NT2/D1 (cell line): ENCODE data around the gene PGR.

Experiments
- DNase-seq: peaks from one replicate; pipeline ENCODE4 v3.0.0-alpha.2; 2011; ENCODE audit warnings: low read depth, low spot score
- H3K27me3 ChIP-seq: 2 replicates; pipeline ENCODE4 v1.6.0; 2011; ENCODE audit warnings: mild to moderate bottlenecking; ENCODE audit not compliant: insufficient read length, insufficient read depth
- H3K36me3 ChIP-seq: 2 replicates; pipeline ENCODE4 v1.6.1; 2011; ENCODE audit warnings: mild to moderate bottlenecking, low read length, mixed read lengths; ENCODE audit not compliant: insufficient read depth, insufficient read length
- H3K4me1 ChIP-seq: 2 replicates; pipeline ENCODE4 v1.5.1; 2011; ENCODE audit not compliant: insufficient read depth, insufficient read length
- H3K4me3 ChIP-seq: 2 replicates; pipeline ENCODE4 v1.5.1; 2011; ENCODE audit warnings: low read depth; ENCODE audit not compliant: insufficient read length
- H3K9ac ChIP-seq: 2 replicates; pipeline ENCODE4 v1.6.0; 2011; ENCODE audit warnings: low read depth; ENCODE audit not compliant: insufficient read length
- H3K9me3 ChIP-seq: 2 replicates; pipeline ENCODE4 v1.5.1; 2011; ENCODE audit warnings: mild to moderate bottlenecking, low read length; ENCODE audit not compliant: insufficient read depth
- SUZ12 ChIP-seq: IDR thresholded peaks from 2 replicates; pipeline ENCODE4 v1.6.1; 2011; ENCODE audit not compliant: insufficient read length, insufficient read depth; ENCODE audit errors: extremely low read depth
- YY1 ChIP-seq: IDR thresholded peaks from 2 replicates; pipeline ENCODE4 v1.6.1; 2011; ENCODE audit not compliant: insufficient read length, insufficient read depth
- ZNF274 ChIP-seq: IDR thresholded peaks from 2 replicates; pipeline ENCODE4 v1.6.1; 2011; ENCODE audit warnings: mild to moderate bottlenecking, low read depth, low read length

The PGR gene

DNA sequence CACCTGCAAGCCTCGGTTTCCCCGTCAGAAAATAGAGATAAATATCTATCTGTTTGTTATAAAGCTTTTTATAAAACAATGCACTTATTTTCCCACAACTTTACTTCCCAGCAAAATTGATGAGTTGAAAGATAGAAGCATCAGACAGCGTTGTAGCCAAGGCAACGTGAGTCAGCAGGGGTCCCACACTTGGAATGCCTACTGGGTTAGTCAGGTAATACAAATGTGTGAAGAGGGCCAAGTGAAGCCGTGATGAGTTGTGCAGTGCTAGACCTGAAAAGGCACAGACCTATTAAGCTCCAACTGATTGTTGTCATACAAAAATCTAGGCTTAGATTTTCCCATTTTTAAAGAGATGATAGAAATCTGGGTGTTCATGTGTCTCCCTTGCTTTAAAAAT lies 118.7 kb downstream of the PGR start:
- H3K27me3 ChIP-seq: no peaks in the 10 kb centered on the region
- no peaks in the 10 kb centered on the region for H3K4me1 ChIP-seq
- no peak overlapping the region for H3K4me3 ChIP-seq
- no peaks in the 10 kb centered on the region for H3K9me3 ChIP-seq
- TF ChIP-seq YY1: no peak
- no peak for TF ChIP-seq ZNF274
- no peak for TF ChIP-seq SUZ12
- H3K9ac ChIP-seq: no peak overlapping the region
- no peaks in the 10 kb centered on the region for H3K36me3 ChIP-seq
- DNase-seq: peak; percentile 27

DNA sequence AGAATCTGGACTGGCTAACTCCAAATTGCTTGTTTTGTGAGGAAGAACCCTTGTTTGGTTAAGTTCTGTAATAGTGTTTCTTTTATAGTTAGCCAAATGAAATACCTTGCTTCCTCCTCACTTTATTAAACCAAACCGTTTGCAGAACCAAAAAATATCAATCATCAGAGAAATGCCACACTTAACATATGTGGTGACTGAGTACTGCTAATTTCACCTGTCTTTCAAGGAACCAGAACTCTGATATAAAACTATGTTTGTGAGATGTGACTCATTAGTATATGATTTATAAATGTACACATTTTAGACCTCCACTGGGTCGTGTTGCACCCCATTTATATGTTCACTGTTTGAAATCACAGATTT lies 119.9 kb downstream of the PGR start:
- no peaks in the 10 kb centered on the region for H3K4me1 ChIP-seq
- TF ChIP-seq SUZ12 (no peak), ZNF274 (no peak), YY1 (no peak)
- H3K9ac ChIP-seq: no peak overlapping the region
- H3K4me3 ChIP-seq: no peak overlapping the region
- H3K27me3 ChIP-seq: no peaks in the 10 kb centered on the region
- DNase-seq: no peak
- H3K36me3 ChIP-seq: no peaks in the 10 kb centered on the region
- H3K9me3 ChIP-seq: no peaks in the 10 kb centered on the region

- H3K36me3 ChIP-seq: no peaks in the 10 kb centered on the region
- no peaks in the 10 kb centered on the region for H3K4me1 ChIP-seq
- H3K4me3 ChIP-seq: no peak overlapping the region
- H3K27me3 ChIP-seq: no peaks in the 10 kb centered on the region
- TF ChIP-seq SUZ12: no peak
- TF ChIP-seq ZNF274: no peak
- no peak for TF ChIP-seq YY1
- no peak overlapping the region for H3K9ac ChIP-seq
- no peaks in the 10 kb centered on the region for H3K9me3 ChIP-seq
- DNase-seq: no peak
Observed at GRCh38 chr11:101008961-101009689, 120.5 kb downstream of the PGR start.

DNA sequence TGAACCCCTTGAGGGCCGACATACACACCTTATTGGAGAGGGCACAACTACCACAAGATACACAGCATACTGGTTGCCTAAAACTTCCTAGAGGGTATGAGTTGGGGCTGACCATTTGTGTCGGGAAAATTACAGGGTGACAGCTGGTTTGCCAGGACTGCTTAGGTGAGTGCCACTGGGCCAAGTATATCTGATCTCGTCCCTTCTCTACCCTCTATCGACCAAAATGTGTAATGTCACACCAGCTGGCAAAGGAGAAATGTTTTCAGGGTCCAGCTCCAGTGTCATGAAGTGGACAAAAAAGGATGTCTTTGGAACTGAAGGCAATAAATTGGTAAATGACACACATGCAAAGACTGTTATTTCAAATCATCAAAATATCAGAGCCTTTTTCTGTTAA lies 126.1 kb downstream of the PGR start:
- no peak for DNase-seq

GRCh38 chr11:100999756-101000155 lies 129.9 kb downstream of the PGR start:
- no peaks in the 10 kb centered on the region for H3K27me3 ChIP-seq
- DNase-seq: no peak

More for the DNA sequence above, 126.1 kb downstream of the PGR start:
- no peaks in the 10 kb centered on the region for H3K36me3 ChIP-seq
- no peak overlapping the region for H3K9ac ChIP-seq
- TF ChIP-seq ZNF274 (no peak), SUZ12 (no peak), YY1 (no peak)
- H3K9me3 ChIP-seq: no peaks in the 10 kb centered on the region
- no peaks in the 10 kb centered on the region for H3K4me1 ChIP-seq
- no peaks in the 10 kb centered on the region for H3K27me3 ChIP-seq
- no peak overlapping the region for H3K4me3 ChIP-seq

GRCh38 chr11:100994966-100995365 lies 134.6 kb downstream of the PGR start:
- Histone ChIP-seq H3K36me3 (no peaks in the 10 kb centered on the region), H3K27me3 (no peaks in the 10 kb centered on the region), H3K9me3 (no peaks in the 10 kb centered on the region), H3K9ac (no peak overlapping the region), H3K4me1 (no peaks in the 10 kb centered on the region), H3K4me3 (no peak overlapping the region)
- TF ChIP-seq YY1 (no peak), SUZ12 (no peak), ZNF274 (no peak)
- no peak for DNase-seq

More at GRCh38 chr11:100999756-101000155, 129.9 kb downstream of the PGR start:
- Histone ChIP-seq H3K36me3 (no peaks in the 10 kb centered on the region), H3K4me3 (no peak overlapping the region), H3K9ac (no peak overlapping the region), H3K4me1 (no peaks in the 10 kb centered on the region), H3K9me3 (no peaks in the 10 kb centered on the region)
- TF ChIP-seq SUZ12 (no peak), ZNF274 (no peak), YY1 (no peak)

DNA sequence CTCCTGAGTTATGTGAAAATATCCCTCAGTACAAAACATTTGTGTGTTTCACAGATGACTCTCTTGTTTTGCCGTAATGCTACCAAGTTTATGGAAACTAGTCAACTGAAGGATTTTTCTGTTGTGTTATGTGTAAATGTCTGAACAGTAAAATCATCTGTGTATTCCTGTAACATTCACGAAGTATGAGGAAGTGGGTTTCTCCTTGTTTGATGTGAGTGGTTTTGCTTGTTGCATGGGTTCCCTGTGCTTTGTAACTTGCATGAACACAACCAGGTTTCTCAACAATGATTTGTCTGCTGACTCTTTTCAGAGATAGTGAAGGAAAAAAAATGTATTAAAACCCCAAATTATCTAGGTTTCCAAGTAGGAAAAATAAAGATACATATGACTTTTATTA lies 138.1 kb downstream of the PGR start:
- no peak overlapping the region for H3K4me3 ChIP-seq
- H3K36me3 ChIP-seq: no peaks in the 10 kb centered on the region
- no peaks in the 10 kb centered on the region for H3K4me1 ChIP-seq
- H3K9me3 ChIP-seq: no peaks in the 10 kb centered on the region
- no peak overlapping the region for H3K9ac ChIP-seq
- DNase-seq: no peak
- no peak for TF ChIP-seq SUZ12
- TF ChIP-seq YY1: no peak
- no peak for TF ChIP-seq ZNF274
- H3K27me3 ChIP-seq: no peaks in the 10 kb centered on the region

DNA sequence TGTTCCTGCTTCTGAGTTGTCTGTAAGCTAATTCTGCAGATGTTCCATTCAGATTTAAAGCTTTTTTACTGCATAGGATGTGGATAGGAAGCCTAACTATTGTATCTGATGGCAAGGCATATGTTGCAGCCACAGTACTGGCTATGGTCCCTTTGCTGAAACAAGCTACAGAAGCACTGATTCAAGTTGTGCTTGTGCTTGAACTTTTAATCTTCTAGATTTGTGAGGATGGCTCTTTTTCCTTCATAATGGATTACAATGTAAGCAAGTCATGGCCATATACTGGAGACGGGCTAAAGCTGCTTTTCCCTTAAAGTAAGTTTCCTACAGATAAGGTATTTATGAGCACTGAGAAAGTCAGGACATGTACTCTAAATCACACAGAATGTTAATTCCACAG lies 138.7 kb downstream of the PGR start:
- no peak overlapping the region for H3K9ac ChIP-seq
- no peak for DNase-seq
- no peaks in the 10 kb centered on the region for H3K36me3 ChIP-seq
- no peaks in the 10 kb centered on the region for H3K27me3 ChIP-seq
- no peak overlapping the region for H3K4me3 ChIP-seq
- no peak for TF ChIP-seq SUZ12
- no peak for TF ChIP-seq ZNF274
- no peak for TF ChIP-seq YY1
- H3K4me1 ChIP-seq: no peaks in the 10 kb centered on the region
- H3K9me3 ChIP-seq: no peaks in the 10 kb centered on the region
